GM12872 (cell line): ENCODE results near the gene TMEM17.

Experiments
- CTCF ChIP-seq: IDR thresholded peaks from 3 replicates; pipeline ENCODE4 v1.5.1; 2011; ENCODE audit warnings: low read depth, mild to moderate bottlenecking, low read length, moderate library complexity; ENCODE audit not compliant: insufficient read depth

Gene TMEM17

GRCh38 chr2:62464221-62465007, 41.6 kb downstream of the TMEM17 start:
- no peak for TF ChIP-seq CTCF

- no peak for TF ChIP-seq CTCF
These were observed 43.8 kb downstream of the TMEM17 start for GRCh38 chr2:62462211-62462610.

- TF ChIP-seq CTCF = no peak
These were observed 44.3 kb downstream of the TMEM17 start for GRCh38 chr2:62461707-62462106.

GRCh38 chr2:62461017-62461553, 44.9 kb downstream of the TMEM17 start:
- TF ChIP-seq CTCF = no peak

- TF ChIP-seq CTCF = no peak
These were observed 45.8 kb downstream of the TMEM17 start for GRCh38 chr2:62460175-62460574.

GRCh38 chr2:62459672-62460071, 46.3 kb downstream of the TMEM17 start:
- no peak for TF ChIP-seq CTCF

- no peak for TF ChIP-seq CTCF
These were observed 46.9 kb downstream of the TMEM17 start for GRCh38 chr2:62459106-62459505.
